ENCODE measurements around the gene SORCS2.

DNA sequence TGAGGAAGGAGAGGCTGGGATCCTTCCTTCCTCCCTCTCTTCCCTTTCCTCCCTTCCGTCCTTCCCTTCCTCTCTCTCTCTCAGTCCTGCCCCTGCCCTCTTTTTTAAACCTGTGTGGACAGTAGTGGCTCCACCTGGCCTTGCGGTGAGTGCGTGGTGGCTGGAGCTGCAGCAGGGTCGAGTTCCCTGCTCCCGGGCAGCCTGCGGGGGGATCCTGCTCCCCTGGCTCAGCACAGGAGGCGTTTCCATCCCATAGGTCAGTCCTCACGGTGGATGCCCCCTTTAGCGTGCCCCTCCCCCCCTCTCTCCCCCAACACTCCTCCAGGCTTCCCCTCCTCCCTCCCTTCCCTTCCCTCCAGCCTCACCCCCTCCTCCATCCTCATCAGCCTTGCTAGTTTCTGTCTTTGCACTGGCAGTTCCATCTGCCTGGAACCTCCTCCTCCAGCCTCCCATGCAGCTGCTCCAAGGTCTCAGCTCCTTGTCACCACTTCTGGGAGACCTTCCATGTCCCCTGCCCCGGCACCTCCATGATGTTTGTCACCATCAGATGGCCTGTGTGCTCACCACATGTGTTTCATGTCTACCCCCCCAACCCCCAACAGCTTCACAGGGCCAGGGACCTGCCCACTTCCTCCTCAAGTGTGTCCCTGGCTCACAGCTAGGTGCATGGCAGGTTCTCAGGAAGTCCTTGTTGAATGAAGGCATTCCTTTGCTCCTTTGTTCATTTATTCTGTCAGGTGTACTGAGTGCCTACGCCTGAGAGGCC lies 174.0 kb downstream of the SORCS2 start:
- TF ChIP-seq ZNF274 (IDR thresholded peaks at IDR 0.05; ENCODE audit: low read depth, low read length) (no peak), SUZ12 (IDR thresholded peaks at IDR 0.05; ENCODE audit: extremely low read depth, insufficient read depth, insufficient read length) (no peak), YY1 (IDR thresholded peaks at IDR 0.05; ENCODE audit: insufficient read depth, insufficient read length) (no peak)
